IMR-90 (cell line): Measurements from ENCODE around the gene CHI3L1. TPM values are rescaled to one million over a fixed set of nuclear protein-coding genes. Genes with fewer than 3 reads are reported as not detected.
A peak's percentile ranks its signal among the peaks of the same experiment; 100 is the strongest.

Experiments used
- ATAC-seq: fragments of 200-7000 bp; cut with Tn5 transposase; 2 replicates; pipeline ENCODE4 v1.9.1; 2020; ENCODE audit warnings: low read depth, mild to moderate bottlenecking, moderate library complexity
- BruUV-seq: library from RNA; stranded (reverse); fragments of 400-500 nt; replicated peaks from 2 replicates; lab custom pipeline; 2021; lab: Mats Ljungman, UMichigan
- CTCF ChIA-PET: fragments of 300-600 bp; formaldehyde crosslinking; extraction: SDS; loops from one replicate; lab custom pipeline; 2021; ENCODE audit warnings: antibody characterized with exemption; lab: Yijun Ruan, JAX
- POLR2A ChIA-PET: fragments of 300-600 bp; sonication (Branson Sonifier 250); formaldehyde crosslinking; loops from one replicate; lab custom pipeline; 2022; ENCODE audit warnings: antibody characterized with exemption; ENCODE audit not compliant: unreplicated experiment; lab: Charles Lee
- DNase-seq: peaks from one replicate; pipeline ENCODE4 v3.0.0; 2013
- H2AFZ ChIP-seq: replicated peaks from 2 replicates; pipeline ENCODE3; 2013; ENCODE audit warnings: low read length, mild to moderate bottlenecking; ENCODE audit not compliant: poor library complexity
- H2AK5ac ChIP-seq: 2 replicates; pipeline ENCODE4 v1.6.1; 2013; ENCODE audit warnings: low read depth, low read length, inconsistent platforms
- H2AK9ac ChIP-seq: replicated peaks from 2 replicates; pipeline ENCODE3; 2013; ENCODE audit warnings: mild to moderate bottlenecking, low read depth, low read length, moderate library complexity; ENCODE audit not compliant: poor library complexity
- H2BK120ac ChIP-seq: 2 replicates; pipeline ENCODE4 v1.6.1; 2013; ENCODE audit warnings: low read depth, low read length, inconsistent platforms
- H2BK15ac ChIP-seq: 3 replicates; pipeline ENCODE4 v1.6.1; 2013; ENCODE audit warnings: low read depth, low read length, inconsistent platforms
- H2BK20ac ChIP-seq: 2 replicates; pipeline ENCODE4 v1.6.1; 2013; ENCODE audit warnings: low read depth, mild to moderate bottlenecking, inconsistent platforms, low read length, moderate library complexity
- H2BK5ac ChIP-seq: 2 replicates; pipeline ENCODE4 v1.6.1; 2013; ENCODE audit warnings: mild to moderate bottlenecking, low read depth, low read length, inconsistent platforms; ENCODE audit not compliant: poor library complexity, severe bottlenecking
- H3K14ac ChIP-seq: replicated peaks from 2 replicates; pipeline ENCODE4 v1.6.1; 2013; ENCODE audit warnings: low read depth, low read length, inconsistent platforms
- H3K18ac ChIP-seq: 2 replicates; pipeline ENCODE4 v1.6.1; 2013; ENCODE audit warnings: low read depth, low read length, control low read depth
- H3K23ac ChIP-seq: 2 replicates; pipeline ENCODE4 v1.6.1; 2013; ENCODE audit warnings: low read depth, low read length, inconsistent platforms
- H3K27ac ChIP-seq: 2 replicates; pipeline ENCODE4 v1.5.1; 2013; ENCODE audit warnings: mild to moderate bottlenecking, control low read depth, low read length; ENCODE audit not compliant: insufficient read depth
- H3K27me3 ChIP-seq: 2 replicates; pipeline ENCODE4 v1.6.1; 2013; ENCODE audit warnings: low read length; ENCODE audit not compliant: control insufficient read depth, insufficient read depth
- H3K36me3 ChIP-seq: 2 replicates; pipeline ENCODE4 v1.6.1; 2013; ENCODE audit warnings: low read length, mixed read lengths; ENCODE audit not compliant: control insufficient read depth, insufficient read depth
- H3K4ac ChIP-seq: 2 replicates; pipeline ENCODE4 v1.6.1; 2013; ENCODE audit warnings: low read depth, low read length, inconsistent platforms
- H3K4me1 ChIP-seq: 2 replicates; pipeline ENCODE4 v1.6.1; 2013; ENCODE audit warnings: low read length, mixed read lengths; ENCODE audit not compliant: control insufficient read depth, insufficient read depth
- H3K4me2 ChIP-seq: 2 replicates; pipeline ENCODE4 v1.6.1; 2013; ENCODE audit warnings: low read depth, mild to moderate bottlenecking, control low read depth, low read length, moderate library complexity
- H3K4me3 ChIP-seq: 2 replicates; pipeline ENCODE4 v1.5.1; 2013; ENCODE audit warnings: low read depth, mild to moderate bottlenecking, control low read depth, low read length, moderate library complexity; ENCODE audit not compliant: insufficient read depth
- H3K56ac ChIP-seq: 2 replicates; pipeline ENCODE4 v1.6.1; 2013; ENCODE audit warnings: low read length, inconsistent platforms; ENCODE audit not compliant: insufficient read depth; ENCODE audit errors: extremely low read depth
- H3K79me1 ChIP-seq, 2 experiments: 2 replicates each; pipeline ENCODE4 v1.6.1; 2013; ENCODE audit warnings: low read length in 2 of 2, inconsistent platforms in 1 of 2, low read depth in 1 of 2
- H3K9ac ChIP-seq: 2 replicates; pipeline ENCODE4 v1.6.1; 2013; ENCODE audit warnings: low read depth, low read length, control low read depth
- H3K9me1 ChIP-seq: 2 replicates; pipeline ENCODE4 v1.6.1; 2013; ENCODE audit warnings: low read length, inconsistent platforms; ENCODE audit not compliant: insufficient read depth
- H3K9me3 ChIP-seq: 2 replicates; pipeline ENCODE4 v1.6.1; 2013; ENCODE audit warnings: low read length; ENCODE audit not compliant: control insufficient read depth, insufficient read depth
- H4K20me1 ChIP-seq: 2 replicates; pipeline ENCODE4 v1.6.1; 2013; ENCODE audit warnings: low read length, inconsistent platforms; ENCODE audit not compliant: insufficient read depth
- H4K5ac ChIP-seq: 2 replicates; pipeline ENCODE4 v1.6.1; 2013; ENCODE audit warnings: mild to moderate bottlenecking, low read depth, low read length, control low read depth
- H4K8ac ChIP-seq, 2 experiments: 2 replicates each; pipeline ENCODE4 v1.6.1; 2013; ENCODE audit warnings: low read depth in 2 of 2, low read length in 2 of 2, control low read depth in 1 of 2, inconsistent platforms in 1 of 2
- H4K91ac ChIP-seq: 2 replicates; pipeline ENCODE4 v1.6.1; 2013; ENCODE audit warnings: low read depth, low read length, inconsistent platforms; ENCODE audit not compliant: insufficient read depth
- BHLHE40 ChIP-seq: fragments of 150-350 bp; IDR thresholded peaks from 2 replicates; pipeline ENCODE4 v1.6.1; 2016; ENCODE audit warnings: mild to moderate bottlenecking, low read depth, low read length
- FOS ChIP-seq: fragments of 150-350 bp; IDR thresholded peaks from 2 replicates; pipeline ENCODE4 v1.6.1; 2016; ENCODE audit warnings: low read depth, low read length
- MAFK ChIP-seq: IDR thresholded peaks from 2 replicates; pipeline ENCODE4 v1.6.1; 2012; ENCODE audit warnings: low read depth, low read length, improper control_type of control experiment
- RAD21 ChIP-seq: IDR thresholded peaks from 2 replicates; pipeline ENCODE4 v1.6.1; 2012; ENCODE audit warnings: low read length, improper control_type of control experiment
- RCOR1 ChIP-seq: IDR thresholded peaks from 2 replicates; pipeline ENCODE4 v1.6.1; 2012; ENCODE audit warnings: mild to moderate bottlenecking, low read length, improper control_type of control experiment; ENCODE audit not compliant: insufficient replicate concordance
- SMC3 ChIP-seq: fragments of 150-350 bp; IDR thresholded peaks from 2 replicates; pipeline ENCODE4 v1.6.1; 2016; ENCODE audit warnings: low read depth, mild to moderate bottlenecking, antibody characterized with exemption, low read length, moderate library complexity
- WGBS, 2 experiments: methylation state at CpG; one replicate each; pipeline versions ENCODE4 v1.1.5 to v1.1.7; 2013; ENCODE audit warnings: missing lambda C conversion rate in 2 of 2; ENCODE audit not compliant: insufficient read length in 1 of 2; ENCODE audit errors: extremely low coverage in 2 of 2; 5-methylcytosine and 5-hydroxymethylcytosine counted together
- dilution Hi-C: fragments of 300-500 bp; cut with HindIII; formaldehyde crosslinking; loops from one replicate; pipeline ENCODE4 v1.14.3; 2018; ENCODE audit warnings: low sequenced_read_pairs; ENCODE audit not compliant: unreplicated experiment
- in situ Hi-C: fragments of 300-500 bp; cut with MboI; formaldehyde crosslinking; loops from 3 replicates; pipeline ENCODE4 v1.14.3; 2019; ENCODE audit warnings: low sequenced_read_pairs, inconsistent platforms, mixed read lengths
- intact Hi-C: fragments of 100-400 bp; cut with micrococcal nuclease; formaldehyde crosslinking; loops from 2 replicates; pipeline ENCODE4 v1.10.0; 2022
- polyA plus RNA-seq, 3 experiments: library from polyadenylated mRNA; depleted of rRNA; stranded (reverse); fragments of >200 nt; gene quantifications; 2 replicates each; pipeline ENCODE4 v1.2.3, GENCODE V29; 2012; ENCODE audit warnings: low replicate concordance in 1 of 3
- total RNA-seq: library from RNA; depleted of rRNA; stranded (reverse); fragments of >200 nt; gene quantifications from 2 replicates; pipeline ENCODE4 v1.2.3, GENCODE V29; 2012
- TF ChIP-seq, protein P1 (sequence below): conservative IDR thresholded peaks from 2 replicates; pipeline ENCODE4 v1.5.1; 2012; ENCODE audit warnings: mild to moderate bottlenecking, low read depth, low read length, improper control_type of control experiment

The CHI3L1 gene
- total and polyA plus RNA-seq, 2 of the 4 experiments (the other 2 are of a cell fraction) = 0.17 TPM; not detected in 1

- H2AK5ac ChIP-seq = no peak overlapping the region
- intact Hi-C loops (no loop called here), in situ Hi-C loops (no loop called here), dilution Hi-C loops (no loop called here)
- no peak overlapping the region for H2BK20ac ChIP-seq
- no peak overlapping the region for H2AK9ac ChIP-seq
- H3K23ac ChIP-seq = no peak overlapping the region
- no peak overlapping the region for H3K56ac ChIP-seq
- H2BK15ac ChIP-seq = no peak overlapping the region
- H3K4ac ChIP-seq = no peak overlapping the region
- ChIA-PET CTCF (interaction anchor here (0.6 to 2.9 kb wide), 8 partner anchors 12 to 133 kb away, joined by 3 to 20 read pairs (median 4); no protein-coding TSS in a partner anchor), POLR2A (no interaction called here)
- WGBS, 2 experiments = 56% methylated on average over 6 of the region's 8 CpGs; no CpG with 5 or more reads in 1 of the 2 experiments
- no peak overlapping the region for H3K27ac ChIP-seq
- peaks cover 2% of the 10 kb centered on the region; the same call in 1 of the 2 replicates for H3K27me3 ChIP-seq
- no peaks in the 10 kb centered on the region for H3K79me1 ChIP-seq
- H3K36me3 ChIP-seq = no peaks in the 10 kb centered on the region
- ATAC-seq (peak; percentile 75; the same call in 1 of the 2 replicates), DNase-seq (peak; percentile 32)
- H3K9me3 ChIP-seq = no peaks in the 10 kb centered on the region
- TF ChIP-seq, protein P1, sequence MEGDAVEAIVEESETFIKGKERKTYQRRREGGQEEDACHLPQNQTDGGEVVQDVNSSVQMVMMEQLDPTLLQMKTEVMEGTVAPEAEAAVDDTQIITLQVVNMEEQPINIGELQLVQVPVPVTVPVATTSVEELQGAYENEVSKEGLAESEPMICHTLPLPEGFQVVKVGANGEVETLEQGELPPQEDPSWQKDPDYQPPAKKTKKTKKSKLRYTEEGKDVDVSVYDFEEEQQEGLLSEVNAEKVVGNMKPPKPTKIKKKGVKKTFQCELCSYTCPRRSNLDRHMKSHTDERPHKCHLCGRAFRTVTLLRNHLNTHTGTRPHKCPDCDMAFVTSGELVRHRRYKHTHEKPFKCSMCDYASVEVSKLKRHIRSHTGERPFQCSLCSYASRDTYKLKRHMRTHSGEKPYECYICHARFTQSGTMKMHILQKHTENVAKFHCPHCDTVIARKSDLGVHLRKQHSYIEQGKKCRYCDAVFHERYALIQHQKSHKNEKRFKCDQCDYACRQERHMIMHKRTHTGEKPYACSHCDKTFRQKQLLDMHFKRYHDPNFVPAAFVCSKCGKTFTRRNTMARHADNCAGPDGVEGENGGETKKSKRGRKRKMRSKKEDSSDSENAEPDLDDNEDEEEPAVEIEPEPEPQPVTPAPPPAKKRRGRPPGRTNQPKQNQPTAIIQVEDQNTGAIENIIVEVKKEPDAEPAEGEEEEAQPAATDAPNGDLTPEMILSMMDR = peak; percentile 81
- TF ChIP-seq RAD21 = peak; percentile 72
- no peak for TF ChIP-seq MAFK
- TF ChIP-seq BHLHE40 = no peak
- no peak for TF ChIP-seq FOS
- TF ChIP-seq SMC3 = peak; percentile 86
- TF ChIP-seq RCOR1 = no peak
- H3K4me2 ChIP-seq = no peak overlapping the region
- no peak overlapping the region for H3K18ac ChIP-seq
- no peak overlapping the region for H2BK5ac ChIP-seq
- peaks cover 10% of the 10 kb centered on the region; the same call in 1 of the 2 replicates for H3K9me1 ChIP-seq
- no peak overlapping the region for H3K9ac ChIP-seq
- H2BK120ac ChIP-seq = no peak overlapping the region
- H2AFZ ChIP-seq = peak overlapping the region; percentile 23
- H4K5ac ChIP-seq = no peak overlapping the region
- H4K8ac ChIP-seq = no peak overlapping the region
- no TSS peak for BruUV-seq
- H4K91ac ChIP-seq = no peak overlapping the region
- H3K14ac ChIP-seq = no peak overlapping the region
- no peaks in the 10 kb centered on the region for H4K20me1 ChIP-seq
- H3K4me3 ChIP-seq = no peak overlapping the region
- peaks cover 14% of the 10 kb centered on the region for H3K4me1 ChIP-seq
Measured at GRCh38 chr1:203172184-203173010, 14.1 kb downstream of the CHI3L1 start.
